Measurements from ENCODE around the gene MYBPC1. TPM values are rescaled to one million over a fixed set of nuclear protein-coding genes. Genes with fewer than 3 reads are reported as not detected.

MYBPC1 gene
- total RNA-seq, 1 experiment from 2014 or later, result not detected

DNA sequence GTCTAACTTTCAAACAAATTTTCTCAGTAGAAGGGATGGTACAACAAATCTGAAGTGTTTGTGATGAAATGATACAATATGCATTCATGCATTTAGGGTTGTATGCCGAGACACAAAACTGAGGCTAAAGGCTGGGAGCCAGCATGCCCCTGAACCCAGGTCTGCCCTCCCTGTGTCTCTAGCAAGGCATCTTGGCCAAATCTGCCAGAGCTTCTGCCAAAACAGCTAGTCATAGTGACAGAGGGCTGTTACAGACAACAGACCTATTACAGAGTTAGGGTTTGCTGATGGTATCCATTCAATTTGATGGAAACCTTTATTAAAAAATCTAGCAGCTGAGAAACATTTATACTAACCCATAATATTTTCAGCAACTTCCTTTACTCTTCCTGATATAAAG, 91.4 kb downstream of the MYBPC1 start:
- Mint-ChIP-seq H3K4me3 (ENCODE audit: unreplicated experiment) (no peak overlapping the region), H3K27me3 (ENCODE audit: insufficient read depth, unreplicated experiment) (no peaks in the 10 kb centered on the region), H3K4me1 (ENCODE audit: low read depth, unreplicated experiment) (no peaks in the 10 kb centered on the region), H3K27ac (ENCODE audit: unreplicated experiment) (no peak overlapping the region), H3K9me3 (ENCODE audit: unreplicated experiment) (no peaks in the 10 kb centered on the region), H3K36me3 (ENCODE audit: insufficient read depth, unreplicated experiment) (no peaks in the 10 kb centered on the region)
- BruUV-seq (replicated peaks), result no TSS peak
- Histone ChIP-seq H3K4me1 (peaks cover 7% of the 10 kb centered on the region; the same call in 1 of the 2 replicates), H3K9me3 (no peaks in the 10 kb centered on the region), H3K36me3 (ENCODE audit: control insufficient read depth, insufficient read depth, low read length) (no peaks in the 10 kb centered on the region), H3K4me3 (ENCODE audit: low read depth, low read length) (no peak overlapping the region), H3K27me3 (replicated peaks; ENCODE audit: control insufficient read depth, insufficient read depth, low read length) (no peaks in the 10 kb centered on the region)
- TF ChIP-seq, protein P1, sequence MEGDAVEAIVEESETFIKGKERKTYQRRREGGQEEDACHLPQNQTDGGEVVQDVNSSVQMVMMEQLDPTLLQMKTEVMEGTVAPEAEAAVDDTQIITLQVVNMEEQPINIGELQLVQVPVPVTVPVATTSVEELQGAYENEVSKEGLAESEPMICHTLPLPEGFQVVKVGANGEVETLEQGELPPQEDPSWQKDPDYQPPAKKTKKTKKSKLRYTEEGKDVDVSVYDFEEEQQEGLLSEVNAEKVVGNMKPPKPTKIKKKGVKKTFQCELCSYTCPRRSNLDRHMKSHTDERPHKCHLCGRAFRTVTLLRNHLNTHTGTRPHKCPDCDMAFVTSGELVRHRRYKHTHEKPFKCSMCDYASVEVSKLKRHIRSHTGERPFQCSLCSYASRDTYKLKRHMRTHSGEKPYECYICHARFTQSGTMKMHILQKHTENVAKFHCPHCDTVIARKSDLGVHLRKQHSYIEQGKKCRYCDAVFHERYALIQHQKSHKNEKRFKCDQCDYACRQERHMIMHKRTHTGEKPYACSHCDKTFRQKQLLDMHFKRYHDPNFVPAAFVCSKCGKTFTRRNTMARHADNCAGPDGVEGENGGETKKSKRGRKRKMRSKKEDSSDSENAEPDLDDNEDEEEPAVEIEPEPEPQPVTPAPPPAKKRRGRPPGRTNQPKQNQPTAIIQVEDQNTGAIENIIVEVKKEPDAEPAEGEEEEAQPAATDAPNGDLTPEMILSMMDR (IDR thresholded peaks at IDR 0.05; ENCODE audit: insufficient read depth in 1 of 2, low read depth in 1 of 2, low read length in 1 of 2, severe bottlenecking in 1 of 2, unreplicated experiment in 1 of 2), result no peak
- CTCF ChIA-PET, result no interaction called here
- intact Hi-C loops (cut with micrococcal nuclease; ENCODE audit: unreplicated experiment), result no loop called here
- no peak for DNase-seq
- POLR2A ChIA-PET, result no interaction called here

DNA sequence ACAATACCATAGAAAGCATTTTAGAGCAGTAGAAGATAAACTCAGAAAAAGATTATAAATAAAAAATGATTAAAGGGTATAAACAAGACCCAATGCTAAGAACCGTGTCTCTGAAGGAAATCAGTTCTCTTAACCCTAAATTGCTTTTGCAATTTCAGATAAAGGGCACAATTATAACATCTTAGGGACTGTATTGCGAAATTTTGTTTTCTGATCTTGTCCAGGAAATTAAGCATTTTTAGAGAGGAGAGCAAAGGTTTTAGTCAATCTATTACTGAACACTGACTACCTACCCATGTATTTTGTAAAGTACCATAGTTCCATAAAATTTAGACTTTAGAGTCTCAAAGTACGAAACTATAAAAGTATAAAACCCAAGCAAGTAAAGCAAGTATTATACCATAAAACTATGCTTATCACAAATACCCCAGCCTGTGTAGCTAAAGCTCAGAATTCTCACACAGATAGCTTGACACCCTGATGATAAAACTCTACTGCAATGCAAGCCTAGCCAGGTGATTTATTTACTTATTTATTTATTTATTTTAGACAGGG, 95.8 kb downstream of the MYBPC1 start:
- intact Hi-C loops (cut with micrococcal nuclease; ENCODE audit: unreplicated experiment), result no loop called here
- no TSS peak for BruUV-seq (replicated peaks)
- H3K36me3 Mint-ChIP-seq (ENCODE audit: insufficient read depth, unreplicated experiment), result no peaks in the 10 kb centered on the region
- H3K27me3 Mint-ChIP-seq (ENCODE audit: insufficient read depth, unreplicated experiment), result no peaks in the 10 kb centered on the region
- Histone ChIP-seq H3K27me3 (replicated peaks; ENCODE audit: control insufficient read depth, insufficient read depth, low read length) (no peaks in the 10 kb centered on the region), H3K9me3 (no peaks in the 10 kb centered on the region), H3K36me3 (ENCODE audit: control insufficient read depth, insufficient read depth, low read length) (no peaks in the 10 kb centered on the region), H3K4me1 (no peaks in the 10 kb centered on the region), H3K4me3 (ENCODE audit: low read depth, low read length) (no peak overlapping the region)
- TF ChIP-seq, protein P1 (IDR thresholded peaks at IDR 0.05; ENCODE audit: insufficient read depth in 1 of 2, low read depth in 1 of 2, low read length in 1 of 2, severe bottlenecking in 1 of 2, unreplicated experiment in 1 of 2), result no peak
- ChIA-PET POLR2A (no interaction called here), CTCF (no interaction called here)
- no peaks in the 10 kb centered on the region for H3K9me3 Mint-ChIP-seq (ENCODE audit: unreplicated experiment)
- no peak overlapping the region for H3K27ac Mint-ChIP-seq (ENCODE audit: unreplicated experiment)
- H3K4me1 Mint-ChIP-seq (ENCODE audit: low read depth, unreplicated experiment), result peaks cover 6% of the 10 kb centered on the region
- no peak overlapping the region for H3K4me3 Mint-ChIP-seq (ENCODE audit: unreplicated experiment)
- DNase-seq, result no peak

DNA sequence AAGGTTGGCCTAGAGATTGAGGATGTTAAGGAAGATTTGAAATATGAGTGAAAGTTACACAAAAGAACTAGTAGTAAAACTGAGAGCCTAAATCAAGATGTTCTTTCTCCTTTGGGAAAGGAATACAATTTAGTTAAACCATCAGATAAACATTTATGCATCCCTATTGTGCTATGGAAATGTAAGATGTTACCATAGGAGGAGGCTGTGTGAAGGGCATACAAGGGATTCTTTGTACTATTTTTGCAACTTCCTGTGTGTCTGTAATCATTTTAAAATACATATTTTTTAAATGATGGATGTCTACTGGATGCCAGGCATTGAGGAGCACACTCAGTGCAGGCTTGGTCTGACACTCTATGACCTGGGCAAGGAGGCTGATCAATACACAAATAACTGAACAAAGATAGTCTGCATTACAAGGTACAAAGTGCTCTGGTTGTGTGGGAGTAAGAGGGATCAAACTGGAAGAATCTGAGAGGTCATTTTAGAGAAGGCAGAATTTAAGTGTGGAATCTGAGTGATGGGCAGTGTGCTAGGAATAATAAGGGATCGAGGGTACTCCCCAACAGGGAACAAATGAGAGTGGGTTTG, 96.8 kb downstream of the MYBPC1 start:
- BruUV-seq (replicated peaks), result no TSS peak

More for the DNA sequence above, 96.8 kb downstream of the MYBPC1 start:
- TF ChIP-seq, protein P1 (IDR thresholded peaks at IDR 0.05; ENCODE audit: insufficient read depth in 1 of 2, low read depth in 1 of 2, low read length in 1 of 2, severe bottlenecking in 1 of 2, unreplicated experiment in 1 of 2), result no peak
- H3K36me3 ChIP-seq (ENCODE audit: control insufficient read depth, insufficient read depth, low read length), result no peaks in the 10 kb centered on the region
- POLR2A ChIA-PET, result no interaction called here
- Mint-ChIP-seq H3K4me3 (ENCODE audit: unreplicated experiment) (no peak overlapping the region), H3K4me1 (ENCODE audit: low read depth, unreplicated experiment) (peaks cover 8% of the 10 kb centered on the region), H3K27me3 (ENCODE audit: insufficient read depth, unreplicated experiment) (no peaks in the 10 kb centered on the region), H3K36me3 (ENCODE audit: insufficient read depth, unreplicated experiment) (no peaks in the 10 kb centered on the region), H3K9me3 (ENCODE audit: unreplicated experiment) (no peaks in the 10 kb centered on the region), H3K27ac (ENCODE audit: unreplicated experiment) (no peak overlapping the region)
- H3K4me3 ChIP-seq (ENCODE audit: low read depth, low read length), result no peak overlapping the region
- intact Hi-C loops (cut with micrococcal nuclease; ENCODE audit: unreplicated experiment), result no loop called here
- H3K27me3 ChIP-seq (replicated peaks; ENCODE audit: control insufficient read depth, insufficient read depth, low read length), result no peaks in the 10 kb centered on the region
- CTCF ChIA-PET, result no interaction called here
- DNase-seq, result no peak
- peaks cover 8% of the 10 kb centered on the region for H3K4me1 ChIP-seq
- no peaks in the 10 kb centered on the region for H3K9me3 ChIP-seq

Measured in Caco-2 (cell line).